HepG2 (cell line): Measurements from ENCODE around the gene CCNT2. TPM values are rescaled to one million over a fixed set of nuclear protein-coding genes. Genes with fewer than 3 reads are reported as not detected.
A peak's percentile ranks its signal among the peaks of the same experiment; 100 is the strongest.

ENCODE experiments used
- ATF5 ChIP-seq: sonication (generic); formaldehyde crosslinking; IDR thresholded peaks from 2 replicates; pipeline ENCODE4 v1.4.0; 2020; ENCODE audit warnings: mild to moderate bottlenecking, low read depth, missing genetic modification reagents
- HES4 ChIP-seq: sonication (generic); formaldehyde crosslinking; IDR thresholded peaks from 2 replicates; pipeline ENCODE4 v1.9.0; 2021; ENCODE audit warnings: mild to moderate bottlenecking, missing genetic modification reagents, borderline replicate concordance
- HHEX ChIP-seq: IDR thresholded peaks from 2 replicates; pipeline ENCODE4 v1.6.1; 2016; ENCODE audit warnings: control low read depth
- HOXA9 ChIP-seq: sonication (generic); formaldehyde crosslinking; IDR thresholded peaks from 2 replicates; pipeline ENCODE4 v1.8.1; 2022; ENCODE audit warnings: missing genetic modification reagents, mild to moderate bottlenecking, moderate library complexity, borderline replicate concordance
- IRF9 ChIP-seq: sonication (generic); formaldehyde crosslinking; IDR thresholded peaks from 2 replicates; pipeline ENCODE4 v1.8.0; 2022; ENCODE audit warnings: missing genetic modification reagents, mild to moderate bottlenecking, borderline replicate concordance
- LCORL ChIP-seq, 2 experiments: fragments of 450-650 bp in 1 of 2; sonication (generic) in 1 of 2; formaldehyde crosslinking in 1 of 2; IDR thresholded peaks; 2 replicates each; pipeline versions ENCODE4 v1.5.0 to v1.6.1; 2017 to 2020; ENCODE audit warnings: antibody characterized with exemption in 1 of 2, missing genetic modification reagents in 1 of 2
- MNT ChIP-seq: fragments of 450-650 bp; IDR thresholded peaks from 2 replicates; pipeline ENCODE4 v1.6.1; 2016
- MTF2 ChIP-seq: sonication (generic); formaldehyde crosslinking; IDR thresholded peaks from 2 replicates; pipeline ENCODE4 v1.5.0; 2020; ENCODE audit warnings: missing genetic modification reagents, borderline replicate concordance
- RAD51 ChIP-seq: fragments of 450-650 bp; IDR thresholded peaks from 2 replicates; pipeline ENCODE4 v1.6.1; 2016; ENCODE audit warnings: borderline replicate concordance
- SMYD3 ChIP-seq: sonication (generic); formaldehyde crosslinking; IDR thresholded peaks from 2 replicates; pipeline ENCODE4 v1.8.1; 2023; ENCODE audit warnings: mild to moderate bottlenecking, missing genetic modification reagents
- ZFP1 ChIP-seq: IDR thresholded peaks from 2 replicates; pipeline ENCODE4 v1.6.1; 2016
- ZNF20 ChIP-seq: sonication (generic); formaldehyde crosslinking; IDR thresholded peaks from 2 replicates; pipeline ENCODE4 v1.4.0; 2020; ENCODE audit warnings: mild to moderate bottlenecking, moderate library complexity, missing genetic modification reagents
- ZNF251 ChIP-seq: sonication (generic); formaldehyde crosslinking; IDR thresholded peaks from 2 replicates; pipeline ENCODE4 v1.9.0; 2021; ENCODE audit warnings: mild to moderate bottlenecking, missing genetic modification reagents
- ZNF383 ChIP-seq: sonication (generic); formaldehyde crosslinking; IDR thresholded peaks from 2 replicates; pipeline ENCODE4 v1.4.0; 2020; ENCODE audit warnings: missing genetic modification reagents, mild to moderate bottlenecking, borderline replicate concordance
- ZNF501 ChIP-seq: sonication (generic); formaldehyde crosslinking; IDR thresholded peaks from 2 replicates; pipeline ENCODE4 v1.5.1; 2020; ENCODE audit warnings: mild to moderate bottlenecking, moderate library complexity, missing genetic modification reagents
- ZNF510 ChIP-seq: sonication (generic); formaldehyde crosslinking; IDR thresholded peaks from 2 replicates; pipeline ENCODE4 v1.4.0; 2020; ENCODE audit warnings: low read depth, mild to moderate bottlenecking, missing genetic modification reagents
- ZNF777 ChIP-seq: sonication (generic); formaldehyde crosslinking; IDR thresholded peaks from 2 replicates; pipeline ENCODE4 v1.4.0; 2020; ENCODE audit warnings: missing genetic modification reagents
- polyA plus RNA-seq, 8 experiments: library from polyadenylated mRNA; depleted of rRNA in 3 of 8; stranded (reverse) in 7 of 8; unstranded in 1 of 8; fragments of >200 nt; fragmentation: Illumina TruSeq in 4 of 8; extraction: Trizol in 4 of 8; gene quantifications; 2 replicates each; pipeline versions ENCODE4 v1.2.1 to v1.2.3, GENCODE V29; 2011 to 2016; ENCODE audit warnings: low read depth in 4 of 8, missing spikeins in 1 of 8, mixed read lengths in 1 of 8; ENCODE audit not compliant: insufficient read depth in 1 of 8
- total RNA-seq, 5 experiments: library from RNA; depleted of rRNA; stranded (reverse); fragments of >200 nt; fragmentation: Illumina TruSeq; extraction: Trizol; gene quantifications; 2 replicates each; pipeline ENCODE4 v1.2.3, GENCODE V29; 2016; ENCODE audit warnings: low read depth in 1 of 5

Gene CCNT2
- total and polyA plus RNA-seq, 2 of the 13 experiments (the other 11 are each of a cell fraction or from before 2014, with no cell fraction given) = 22.1 to 34.4 TPM

- TF ChIP-seq IRF9 (CRISPR knock-in tag) (no peak), HES4 (CRISPR knock-in tag) (0 out of 2 replicates have a peak, but pooled peaks have one; percentile 2), SMYD3 (CRISPR knock-in tag) (0 out of 2 replicates have a peak, but pooled peaks have one; percentile 47), ZFP1 (CRISPR knock-in tag) (0 out of 2 replicates have a peak, but pooled peaks have one; percentile 26), ZNF251 (CRISPR knock-in tag) (0 out of 2 replicates have a peak, but pooled peaks have one; percentile 14), ZNF501 (CRISPR knock-in tag) (no peak), ZNF510 (CRISPR knock-in tag) (0 out of 2 replicates have a peak, but pooled peaks have one; percentile 11), MTF2 (CRISPR knock-in tag) (0 out of 2 replicates have a peak, but pooled peaks have one; percentile 32), HOXA9 (0 out of 2 replicates have a peak, but pooled peaks have one; percentile 6), LCORL (IDR thresholded peaks at IDR 0.05) (no peak), LCORL (CRISPR knock-in tag; IDR thresholded peaks at IDR 0.05) (peak; percentile 23; the same call in 1 of the 2 replicates), ATF5 (CRISPR knock-in tag) (0 out of 2 replicates have a peak, but pooled peaks have one; percentile 3), RAD51 (peak; percentile 87), ZNF777 (CRISPR knock-in tag) (peak; percentile 4; the same call in 1 of the 2 replicates), MNT (no peak), ZNF383 (CRISPR knock-in tag) (0 out of 2 replicates have a peak, but pooled peaks have one; percentile 4), HHEX (peak; percentile 2; the same call in 1 of the 2 replicates), ZNF20 (CRISPR knock-in tag) (peak; percentile 97)
- TF ChIP-seq, all 625 proteins: peak for 24
Observed at GRCh38 chr2:134919341-134920210, 954 bp downstream of the CCNT2 start (continued).
